Esophagus squamous epithelium (tissue), 5 donors: ENCODE results near the gene MZF1. TPM values are rescaled to one million over a fixed set of nuclear protein-coding genes. Genes with fewer than 3 reads are reported as not detected.
"Not testable (repeated sequence)": the region's sequence is repeated elsewhere in the genome, so short reads cannot be mapped to it uniquely, and the experiment has no call there.

Experiments
- DNase-seq: peaks from one replicate; lab custom pipeline; 2025; lab: John Stamatoyannopoulos, UW
- H3K27ac ChIP-seq, 4 donors: fragments of 200-600 bp; sonication (generic); one replicate each; pipeline ENCODE4 v1.5.1; 2016 to 2019; ENCODE audit warnings: mild to moderate bottlenecking in 1 of 4
- H3K27me3 ChIP-seq, 4 donors: fragments of 200-600 bp; sonication (generic); 1 replicate in 3 of 4; 2 replicates in 1 of 4; pipeline versions ENCODE4 v1.5.1 to v1.6.0; 2017 to 2021; ENCODE audit warnings: antibody characterized with exemption in 1 of 4
- H3K36me3 ChIP-seq, 3 donors: fragments of 200-600 bp; sonication (generic); one replicate each; pipeline ENCODE4 v1.5.1; 2016 to 2019
- H3K4me1 ChIP-seq, 3 donors: fragments of 200-600 bp; sonication (generic); one replicate each; pipeline ENCODE4 v1.5.1; 2017 to 2019
- H3K4me3 ChIP-seq, 4 donors: fragments of 200-600 bp; sonication (generic); 1 replicate in 3 of 4; 2 replicates in 1 of 4; pipeline ENCODE4 v1.5.1; 2016 to 2019; ENCODE audit warnings: mild to moderate bottlenecking in 2 of 4, moderate library complexity in 1 of 4
- H3K9me3 ChIP-seq, 3 donors: fragments of 200-600 bp; sonication (generic); one replicate each; pipeline ENCODE4 v1.5.1; 2016 to 2019
- CTCF ChIP-seq, 6 experiments: fragments of 450-650 bp in 4 of 6; fragments of 200-600 bp in 2 of 6; sonication (generic) in 2 of 6; IDR thresholded peaks; one replicate each; pipeline ENCODE4 v1.5.1; 2016 to 2019; ENCODE audit warnings: antibody characterized with exemption in 6 of 6, mild to moderate bottlenecking in 4 of 6, moderate library complexity in 4 of 6
- POLR2A ChIP-seq, 4 donors: fragments of 450-650 bp; IDR thresholded peaks; one replicate each; pipeline ENCODE4 v1.6.1; 2017; ENCODE audit warnings: antibody characterized with exemption in 4 of 4, mild to moderate bottlenecking in 4 of 4, moderate library complexity in 3 of 4
- WGBS, 2 donors: methylation state at CpG; one replicate each; pipeline ENCODE4 v1.1.5; 2018; 5-methylcytosine and 5-hydroxymethylcytosine counted together
- intact Hi-C: fragments of 100-400 bp; cut with DNase I; formaldehyde crosslinking; loops from one replicate; pipeline ENCODE4 v1.15.0; 2022
- total RNA-seq, 4 donors: library from RNA; depleted of rRNA; stranded (reverse); fragments of >200 nt; gene quantifications; one replicate each; pipeline ENCODE4 v1.1.0, GENCODE V29; 2016
- donor health status: DM: yes; HTN: yes; CAD: no.

MZF1 gene
- total RNA-seq, 4 donors from 2014 or later, result 11.8 to 30.9 (median 21.7) TPM

DNA sequence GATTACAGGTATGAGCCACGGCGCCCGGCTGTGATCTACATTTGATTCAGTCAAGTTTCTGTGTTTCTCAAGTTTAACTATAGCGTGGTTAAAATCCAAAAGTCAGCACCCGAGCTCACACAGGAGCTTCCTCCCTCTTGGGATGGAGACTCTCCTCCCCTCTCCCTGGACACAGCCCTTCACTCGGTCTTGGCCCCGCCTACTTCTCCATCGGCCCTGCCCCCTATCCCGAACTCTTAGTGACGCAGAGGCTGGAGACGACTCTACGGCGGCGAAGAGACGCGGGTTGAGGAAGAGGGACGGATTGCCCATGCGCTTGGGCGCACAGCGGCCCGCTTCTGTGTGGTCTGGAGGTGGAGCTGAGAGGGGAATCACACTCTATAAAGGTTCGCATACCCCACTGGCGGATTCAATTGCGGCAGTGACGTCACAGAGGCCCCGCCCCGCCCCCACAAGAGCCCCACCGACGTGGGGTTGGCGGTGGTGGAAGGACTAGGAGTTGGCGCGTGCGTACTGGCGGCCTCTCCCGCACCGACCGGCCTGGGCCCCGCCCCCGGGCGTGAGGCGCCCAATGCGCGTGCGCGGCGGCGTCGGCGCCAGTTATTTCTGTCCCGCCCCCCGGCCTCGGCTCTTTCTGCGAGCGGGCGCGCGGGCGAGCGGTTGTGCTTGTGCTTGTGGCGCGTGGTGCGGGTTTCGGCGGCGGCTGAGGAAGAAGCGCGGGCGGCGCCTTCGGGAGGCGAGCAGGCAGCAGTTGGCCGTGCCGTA is 29.1 kb downstream of the MZF1 start, which contains the start of gene TRIM28:
Gene TRIM28, plus strand, starts transcription at position 239 of the 765 bp plus-strand sequence. CDS start 694 bp downstream, outside the sequence.
- peak within 1 kb of the TSS; percentile 64 to 98 (median 80) for H3K4me3 ChIP-seq
- H3K36me3 ChIP-seq, result peaks cover 20 to 38% (median 20%) of the 10 kb centered on the region in 3 donors
- peak in 3 of 6 experiments; percentile 1 to 21 (median 16) for TF ChIP-seq CTCF (IDR thresholded peaks at IDR 0.05)
- TF ChIP-seq POLR2A (IDR thresholded peaks at IDR 0.05), result peak in 3 of 4 donors; percentile 87 to 97 (median 97)
- intact Hi-C loops, result no loop called here
- no peaks in the 10 kb centered on the region for H3K9me3 ChIP-seq
- peaks cover 0 to 18% (median 0%) of the 10 kb centered on the region in 4 donors for H3K27me3 ChIP-seq
- no peak for DNase-seq
- peaks cover 24 to 45% (median 29%) of the 10 kb centered on the region in 3 donors for H3K4me1 ChIP-seq
- 0% methylated on average over 2 to 5 of the region's 73 CpGs for WGBS, 2 donors
- H3K27ac ChIP-seq, result peak within 1 kb of the TSS; percentile 93 to 98 (median 95)

DNA sequence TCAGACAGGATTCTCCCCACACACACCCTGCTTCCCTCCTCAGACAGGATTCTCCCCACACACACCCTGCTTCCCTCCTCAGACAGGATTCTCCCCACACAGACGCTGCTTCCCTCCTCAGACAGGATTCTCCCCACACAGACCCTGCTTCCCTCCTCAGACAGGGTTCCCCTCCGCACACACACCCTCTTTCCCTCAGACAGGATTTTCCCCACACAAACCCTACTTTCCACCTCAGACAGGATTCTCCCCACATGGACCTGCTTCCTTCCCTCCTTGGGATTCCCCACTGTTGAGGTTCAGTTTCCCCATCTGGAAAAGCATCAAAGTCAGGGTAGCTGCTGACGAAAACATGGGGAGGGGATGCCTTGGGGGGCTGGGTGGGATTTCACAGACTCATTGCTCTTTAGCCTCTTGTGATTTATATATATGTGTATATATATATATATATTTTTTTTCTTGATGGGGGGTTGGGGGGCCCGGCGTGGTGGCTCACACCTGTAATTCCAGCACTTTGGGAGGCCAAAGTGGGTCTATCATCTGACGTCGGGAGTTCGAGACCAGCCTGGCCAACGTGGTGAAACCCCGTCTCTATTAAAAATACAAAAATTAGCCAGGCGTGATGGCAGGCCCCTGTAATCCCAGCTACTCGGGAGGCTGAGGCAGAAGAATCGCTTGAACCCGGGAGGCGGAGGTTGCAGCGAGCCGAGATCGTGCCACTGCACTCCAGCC is 30.3 kb downstream of the MZF1 start:
- intact Hi-C loops, H3K9me3 ChIP-seq, DNase-seq: not testable (repeated sequence)
- 75 to 78% methylated on average over 16 to 18 of the region's 18 CpGs for WGBS, 2 donors
- H3K27me3 ChIP-seq, result peaks cover 0 to 30% (median 0%) of the 10 kb centered on the region in 4 donors
- peak overlapping the region; percentile 93 to 98 (median 95) for H3K27ac ChIP-seq
- H3K4me3 ChIP-seq, result peak overlapping the region in 2 of 4 donors; percentile 80 to 98
- H3K36me3 ChIP-seq, result peaks cover 8 to 26% (median 8%) of the 10 kb centered on the region in 3 donors
- H3K4me1 ChIP-seq, result peaks cover 30 to 50% (median 39%) of the 10 kb centered on the region in 3 donors

DNA sequence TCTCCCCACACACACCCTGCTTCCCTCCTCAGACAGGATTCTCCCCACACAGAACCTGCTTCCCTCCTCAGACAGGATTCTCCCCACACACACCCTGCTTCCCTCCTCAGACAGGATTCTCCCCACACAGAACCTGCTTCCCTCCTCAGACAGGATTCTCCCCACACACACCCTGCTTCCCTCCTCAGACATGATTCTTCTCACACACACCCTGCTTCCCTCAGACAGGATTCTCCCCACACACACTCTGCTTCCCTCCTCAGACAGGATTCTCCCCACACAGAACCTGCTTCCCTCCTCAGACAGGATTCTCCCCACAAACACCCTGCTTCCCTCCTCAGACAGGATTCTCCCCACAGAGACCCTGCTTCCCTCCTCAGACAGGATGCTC is 34.0 kb downstream of the MZF1 start:
- H3K27me3 ChIP-seq, result peaks cover 0 to 44% (median 0%) of the 10 kb centered on the region in 4 donors
- intact Hi-C loops, result not testable (repeated sequence)

GRCh38 chr19:58538257-58539168 is 34.6 kb downstream of the MZF1 start:
- Histone ChIP-seq H3K4me1 (peaks cover 7 to 22% (median 15%) of the 10 kb centered on the region in 3 donors), H3K27me3 (peaks cover 0 to 44% (median 0%) of the 10 kb centered on the region in 4 donors), H3K4me3 (peak overlapping the region; percentile 22 to 63 (median 42)), H3K9me3 (no peaks in the 10 kb centered on the region), H3K36me3 (no peaks in the 10 kb centered on the region), H3K27ac (peak overlapping the region; percentile 44 to 68 (median 50))
- DNase-seq, result no peak
- intact Hi-C loops, result no loop called here
- WGBS, 2 donors, result 2 to 3% methylated on average over 23 to 33 of the region's 55 CpGs
- no peak for TF ChIP-seq CTCF (IDR thresholded peaks at IDR 0.05)
- TF ChIP-seq POLR2A (IDR thresholded peaks at IDR 0.05), result no peak

More for the DNA sequence above, 34.0 kb downstream of the MZF1 start:
- H3K4me3 ChIP-seq, DNase-seq, H3K9me3 ChIP-seq, H3K36me3 ChIP-seq, H3K27ac ChIP-seq: not testable (repeated sequence)
- peaks cover 7 to 24% (median 15%) of the 10 kb centered on the region in 3 donors for H3K4me1 ChIP-seq

- peaks cover 7 to 15% (median 10%) of the 10 kb centered on the region in 3 donors for H3K4me1 ChIP-seq
- H3K4me3 ChIP-seq, result no peak overlapping the region
- no peaks in the 10 kb centered on the region for H3K9me3 ChIP-seq
- peaks cover 0 to 44% (median 0%) of the 10 kb centered on the region in 4 donors for H3K27me3 ChIP-seq
- no peak for DNase-seq
- 87% methylated on average over 6 of the region's 8 CpGs for WGBS, 2 donors
- H3K27ac ChIP-seq, result no peak overlapping the region
- intact Hi-C loops, result no loop called here
- H3K36me3 ChIP-seq, result no peaks in the 10 kb centered on the region
- TF ChIP-seq CTCF (IDR thresholded peaks at IDR 0.05) (no peak), POLR2A (IDR thresholded peaks at IDR 0.05) (no peak)
These were observed 36.0 kb downstream of the MZF1 start for GRCh38 chr19:58536852-58537798.
